Fibroblast of skin of left quadriceps (primary cell): ENCODE results near the gene ZCWPW1.

Experiments used
- DNase-seq, 2 experiments: peaks; one replicate each; pipeline ENCODE4 v3.0.0-alpha.2; 2013; ENCODE audit warnings: low read depth in 2 of 2

Gene ZCWPW1, protein sequence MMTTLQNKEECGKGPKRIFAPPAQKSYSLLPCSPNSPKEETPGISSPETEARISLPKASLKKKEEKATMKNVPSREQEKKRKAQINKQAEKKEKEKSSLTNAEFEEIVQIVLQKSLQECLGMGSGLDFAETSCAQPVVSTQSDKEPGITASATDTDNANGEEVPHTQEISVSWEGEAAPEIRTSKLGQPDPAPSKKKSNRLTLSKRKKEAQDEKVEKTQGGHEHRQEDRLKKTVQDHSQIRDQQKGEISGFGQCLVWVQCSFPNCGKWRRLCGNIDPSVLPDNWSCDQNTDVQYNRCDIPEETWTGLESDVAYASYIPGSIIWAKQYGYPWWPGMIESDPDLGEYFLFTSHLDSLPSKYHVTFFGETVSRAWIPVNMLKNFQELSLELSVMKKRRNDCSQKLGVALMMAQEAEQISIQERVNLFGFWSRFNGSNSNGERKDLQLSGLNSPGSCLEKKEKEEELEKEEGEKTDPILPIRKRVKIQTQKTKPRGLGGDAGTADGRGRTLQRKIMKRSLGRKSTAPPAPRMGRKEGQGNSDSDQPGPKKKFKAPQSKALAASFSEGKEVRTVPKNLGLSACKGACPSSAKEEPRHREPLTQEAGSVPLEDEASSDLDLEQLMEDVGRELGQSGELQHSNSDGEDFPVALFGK

DNA sequence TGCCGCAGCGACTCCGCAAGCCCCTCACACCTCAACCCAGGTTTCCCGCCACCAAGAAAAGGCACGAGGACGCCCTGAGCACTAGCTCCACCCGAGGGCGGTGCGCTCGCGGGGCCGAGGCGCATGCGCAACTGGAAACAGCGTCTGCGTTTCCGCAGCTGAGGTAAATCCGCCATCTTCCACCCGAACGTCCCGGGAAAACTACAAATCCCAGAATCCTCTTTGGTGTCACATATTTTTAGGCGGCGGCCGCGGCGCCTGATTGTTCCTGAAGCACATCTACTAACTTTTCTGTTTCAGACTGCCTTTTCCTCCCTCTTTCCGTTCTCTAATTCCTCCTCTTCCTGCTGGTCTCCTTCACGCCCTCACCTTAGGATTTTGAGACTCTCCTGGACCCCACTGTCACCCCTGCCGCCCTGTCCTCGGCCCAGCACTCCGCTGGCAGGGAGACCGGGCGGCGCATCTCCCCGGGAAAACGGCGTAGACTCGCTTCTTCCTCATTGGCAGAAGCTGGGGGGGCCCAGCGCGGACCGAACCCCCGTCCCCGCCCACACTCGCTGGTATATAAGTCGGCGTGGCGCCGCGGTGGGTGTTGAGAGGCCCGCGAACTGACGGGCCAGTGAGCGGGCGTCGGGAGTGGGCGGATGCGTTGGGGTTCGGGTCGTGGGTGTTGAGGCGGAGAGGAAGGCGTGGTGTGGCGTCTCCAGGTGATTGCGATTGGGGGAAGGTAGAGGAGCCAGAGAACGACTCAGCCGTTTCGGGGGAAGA is at the start of gene ZCWPW1:
Gene ZCWPW1 (minus strand): TSS at position 505 of the 768 bp plus-strand sequence. CDS start 8,054 bp downstream, outside the sequence.
- peak; percentile 95 for DNase-seq

DNA sequence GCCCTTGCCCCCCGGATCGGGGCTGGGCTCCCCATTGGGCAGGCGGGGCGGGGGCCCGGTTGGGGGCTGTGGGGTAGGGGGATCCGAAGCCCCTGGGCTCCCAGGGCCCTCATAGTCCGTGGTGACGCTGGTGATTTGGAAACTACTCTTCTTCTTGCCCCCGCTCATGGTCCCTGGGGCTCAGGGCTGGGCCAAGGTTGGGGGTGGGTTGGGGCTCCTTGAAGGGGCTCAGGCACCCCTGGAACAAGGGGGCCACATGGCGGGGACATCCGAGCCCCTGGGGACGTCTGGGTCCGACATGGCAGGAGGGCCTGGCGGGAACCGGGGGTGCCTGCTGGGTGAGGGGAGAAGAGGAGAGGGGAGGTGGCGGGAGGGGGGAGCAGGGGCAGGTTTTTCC is 49.4 kb upstream of the ZCWPW1 start:
- no peak for DNase-seq

DNA sequence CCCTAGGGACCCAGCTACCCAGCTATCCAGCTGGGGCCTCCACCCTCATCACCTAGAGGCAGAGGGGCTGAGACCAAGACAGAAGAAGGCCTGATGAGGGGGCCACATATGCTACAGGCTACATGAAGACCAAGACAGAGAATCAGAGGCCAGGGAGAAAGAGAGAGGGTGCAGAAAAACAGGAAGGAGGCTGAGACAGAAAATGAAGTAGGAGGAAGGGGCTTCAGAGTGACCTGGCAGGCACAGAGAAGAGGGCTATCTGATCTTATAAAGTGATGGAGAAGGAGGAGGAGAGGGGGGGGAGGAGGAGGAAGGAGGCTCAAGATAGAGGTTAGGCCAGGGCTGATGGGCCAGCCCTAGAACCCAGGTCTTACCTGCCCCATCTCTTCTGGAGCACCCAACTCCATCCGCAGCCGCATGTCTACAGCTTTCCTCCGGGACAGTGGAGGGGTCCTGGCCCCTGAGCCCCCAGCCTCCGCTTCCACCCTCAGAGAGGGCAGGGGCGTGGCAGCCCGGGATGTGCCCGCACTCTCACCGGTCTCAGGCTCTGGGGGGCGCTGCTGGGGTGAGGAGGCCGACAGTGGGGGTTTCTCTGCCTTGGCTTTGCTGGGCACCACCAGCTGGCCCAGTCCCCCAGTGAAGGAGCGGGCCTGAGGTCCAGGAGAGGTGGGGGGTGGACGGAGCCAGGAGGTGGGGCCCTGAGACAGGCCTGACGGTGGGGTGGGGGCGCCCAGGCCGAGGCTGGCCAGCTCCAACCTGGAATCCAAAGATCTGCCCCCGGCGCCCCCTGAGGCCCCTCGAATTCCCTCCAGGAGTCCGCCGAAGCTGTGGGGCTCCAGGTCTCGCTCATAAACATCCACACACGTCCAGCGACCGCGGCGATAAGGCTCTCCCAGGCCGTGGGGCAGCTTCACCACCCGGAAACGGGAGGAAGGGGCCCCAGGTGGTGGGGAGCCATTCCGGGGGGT is 48.7 kb upstream of the ZCWPW1 start:
- no peak for DNase-seq

DNA sequence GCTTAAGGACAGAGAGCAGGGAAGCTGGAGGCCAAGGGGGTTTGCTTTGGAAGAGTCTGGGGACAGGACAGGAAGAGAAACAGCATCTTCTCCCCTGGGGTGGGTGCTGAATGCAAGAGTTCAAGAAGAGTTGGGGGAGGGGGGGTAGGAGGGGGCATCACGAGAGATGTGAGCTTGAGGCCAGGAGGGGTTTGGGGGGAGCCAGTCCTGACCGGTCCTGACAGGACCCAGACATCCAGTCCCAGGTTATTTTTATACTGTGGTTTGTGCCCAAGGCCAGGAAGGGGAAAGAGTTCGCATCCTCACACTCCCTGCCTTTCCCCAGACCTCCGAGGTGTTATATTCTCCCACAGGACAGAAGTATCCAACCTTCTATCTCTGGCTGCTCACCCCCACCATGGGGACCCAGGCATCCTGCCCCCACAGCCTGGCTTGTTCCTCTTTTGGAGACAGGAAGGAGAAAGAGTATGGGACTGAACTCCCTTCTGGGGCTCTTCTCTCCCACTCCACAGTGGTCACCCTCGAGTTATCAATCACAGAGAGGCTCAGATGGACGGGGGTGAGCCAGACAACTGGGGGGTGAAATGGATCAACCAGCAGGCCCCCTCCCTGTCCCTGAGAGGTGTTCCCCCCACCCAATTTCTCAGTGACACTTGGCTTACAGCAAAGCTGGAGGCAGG is 47.7 kb upstream of the ZCWPW1 start:
- no peak for DNase-seq

DNA sequence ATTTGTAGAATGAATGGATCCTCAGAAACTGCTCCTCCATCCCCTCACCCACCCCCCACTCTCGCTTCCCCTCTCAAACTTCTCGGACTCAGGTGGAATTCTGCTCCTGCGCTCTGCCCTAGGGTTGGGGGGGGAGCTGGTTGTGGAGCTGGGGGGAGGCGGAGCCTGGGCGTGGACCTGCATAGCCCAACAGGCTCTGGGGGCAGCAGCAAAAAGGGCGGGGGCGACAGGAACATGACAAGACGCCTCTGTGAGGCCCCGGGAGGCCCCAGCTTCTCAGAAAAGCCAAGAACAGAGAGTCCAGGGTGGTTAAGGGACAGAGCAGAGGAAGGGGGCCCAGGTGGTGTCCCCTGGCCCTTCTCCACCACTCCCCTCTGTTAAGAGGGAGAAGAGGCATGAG is 47.0 kb upstream of the ZCWPW1 start:
- DNase-seq = no peak

DNA sequence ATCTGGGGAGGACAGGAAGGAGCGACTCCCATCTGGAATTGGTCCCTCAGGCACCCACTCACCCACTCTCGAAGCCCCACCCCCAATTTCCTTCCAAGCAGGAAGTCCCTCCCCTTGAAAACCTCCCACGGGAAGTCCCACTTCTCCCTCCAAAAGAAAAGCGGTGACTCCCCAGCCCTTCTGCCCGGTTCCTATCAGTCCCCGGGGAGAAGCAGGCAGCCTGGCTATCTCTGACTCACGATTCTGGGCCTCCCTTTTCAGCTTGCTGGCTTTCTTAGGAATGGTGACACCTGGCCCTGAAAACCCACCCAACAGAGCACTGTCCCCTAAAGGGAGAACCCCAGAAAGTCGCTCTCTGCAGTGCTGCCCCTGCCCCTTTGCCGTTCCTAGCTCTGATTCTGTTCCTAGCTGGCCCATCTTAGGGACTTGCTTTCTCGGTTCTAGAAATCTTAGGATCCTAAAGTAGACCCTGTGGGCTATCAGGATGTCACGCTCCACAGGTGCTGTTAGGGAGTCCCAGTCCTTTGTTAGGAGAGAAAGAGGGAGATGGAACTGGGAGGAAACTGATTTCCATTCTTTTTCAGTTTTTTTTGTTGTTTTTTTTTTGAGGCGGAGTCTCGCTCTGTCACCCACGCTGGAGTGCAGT is 44.5 kb upstream of the ZCWPW1 start:
- no peak for DNase-seq

DNA sequence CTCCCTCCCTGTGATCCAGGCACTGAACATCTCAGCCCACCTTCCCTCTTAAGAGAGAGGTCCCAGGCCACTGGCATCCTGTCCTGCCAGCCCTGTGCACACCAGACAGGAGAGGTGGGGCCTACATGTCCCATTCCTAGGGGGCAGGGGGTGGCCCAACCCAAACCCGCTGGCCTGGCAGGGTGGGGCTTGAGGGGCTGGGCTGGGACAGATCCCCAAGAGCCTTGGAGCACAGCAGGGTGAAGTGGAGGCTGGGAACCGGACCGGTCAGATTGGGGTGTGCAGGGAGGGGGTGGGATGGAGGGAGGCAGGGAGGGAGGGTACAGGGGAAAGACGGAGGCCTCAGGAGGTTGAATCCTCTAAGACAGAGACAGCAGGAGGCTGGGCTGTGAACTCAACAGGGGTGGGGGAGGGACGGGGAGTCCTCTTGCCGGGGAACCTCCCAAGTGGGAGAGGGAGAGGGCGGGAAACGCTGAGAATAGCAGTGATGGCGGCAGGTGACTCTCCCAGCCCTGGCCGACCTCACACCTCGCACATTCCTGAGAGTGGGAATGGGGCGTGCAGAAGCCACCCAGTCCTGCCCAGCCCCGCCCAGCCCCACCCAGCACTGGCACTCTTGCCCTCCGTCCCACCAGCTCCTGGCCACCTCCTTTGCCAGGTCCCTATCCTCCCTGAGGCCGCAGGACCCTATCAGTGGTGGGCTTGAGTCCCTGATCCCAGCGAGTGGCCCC is 43.8 kb upstream of the ZCWPW1 start:
- DNase-seq = no peak

DNA sequence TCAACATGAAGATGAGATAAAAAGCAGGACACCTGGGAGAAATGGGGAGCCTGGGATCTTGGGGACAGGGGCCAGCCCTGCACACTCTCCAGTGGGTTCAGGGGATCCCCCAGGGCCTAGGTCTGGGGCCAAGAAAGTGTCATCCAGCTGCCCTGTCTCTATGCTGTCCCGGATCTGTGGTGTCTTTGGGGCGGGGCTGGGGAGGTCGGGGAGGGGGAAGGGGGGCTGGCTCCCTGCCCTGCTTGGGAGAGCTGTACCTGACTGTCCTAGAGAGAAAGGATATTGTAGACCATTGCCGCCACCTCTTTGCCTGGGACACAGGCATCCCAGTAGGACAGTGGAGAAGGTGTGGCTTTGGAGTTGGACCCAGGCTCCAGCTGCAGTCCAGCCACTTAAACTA is 42.5 kb upstream of the ZCWPW1 start:
- DNase-seq = no peak

DNA sequence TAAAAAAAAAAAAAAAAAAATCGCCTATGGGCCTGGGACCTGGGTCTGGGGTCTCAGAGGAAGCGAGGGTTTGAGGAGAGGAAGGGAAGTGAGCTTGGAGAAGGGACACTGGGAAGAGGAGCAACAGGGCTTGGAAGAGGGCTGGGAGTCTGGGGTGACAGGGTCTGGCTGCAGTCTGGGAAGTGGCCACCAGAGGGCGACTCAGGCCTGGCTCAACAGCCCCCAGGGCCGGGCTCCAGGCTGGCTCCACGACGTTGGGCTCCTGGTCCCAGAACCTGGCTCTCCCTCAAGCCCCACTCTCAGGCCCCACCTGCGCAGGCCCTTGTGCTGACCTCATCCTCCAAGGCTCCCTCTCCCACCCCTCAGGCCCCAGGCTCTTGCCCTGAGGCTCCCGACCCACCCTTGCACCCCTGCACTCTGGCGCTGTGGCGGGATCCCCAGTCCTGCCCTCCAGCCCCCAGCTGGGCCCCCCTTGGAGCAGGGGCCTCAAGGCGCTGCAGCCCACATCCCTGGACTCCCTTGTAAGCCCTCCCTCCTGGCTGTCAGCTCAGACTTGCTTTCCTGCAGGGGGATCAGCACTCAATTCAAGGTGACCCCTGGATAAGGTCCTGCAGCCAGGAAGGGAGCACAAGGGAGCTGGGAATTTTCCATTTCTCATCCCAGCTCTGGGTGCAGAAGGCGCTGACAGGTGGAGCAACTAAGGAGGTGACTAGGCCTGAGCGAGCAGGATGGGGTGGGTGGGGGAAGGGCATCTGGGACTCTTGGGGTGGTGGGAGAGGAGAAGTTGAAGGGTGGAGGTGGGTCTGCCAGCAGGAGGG is 40.9 kb upstream of the ZCWPW1 start:
- DNase-seq = no peak

DNA sequence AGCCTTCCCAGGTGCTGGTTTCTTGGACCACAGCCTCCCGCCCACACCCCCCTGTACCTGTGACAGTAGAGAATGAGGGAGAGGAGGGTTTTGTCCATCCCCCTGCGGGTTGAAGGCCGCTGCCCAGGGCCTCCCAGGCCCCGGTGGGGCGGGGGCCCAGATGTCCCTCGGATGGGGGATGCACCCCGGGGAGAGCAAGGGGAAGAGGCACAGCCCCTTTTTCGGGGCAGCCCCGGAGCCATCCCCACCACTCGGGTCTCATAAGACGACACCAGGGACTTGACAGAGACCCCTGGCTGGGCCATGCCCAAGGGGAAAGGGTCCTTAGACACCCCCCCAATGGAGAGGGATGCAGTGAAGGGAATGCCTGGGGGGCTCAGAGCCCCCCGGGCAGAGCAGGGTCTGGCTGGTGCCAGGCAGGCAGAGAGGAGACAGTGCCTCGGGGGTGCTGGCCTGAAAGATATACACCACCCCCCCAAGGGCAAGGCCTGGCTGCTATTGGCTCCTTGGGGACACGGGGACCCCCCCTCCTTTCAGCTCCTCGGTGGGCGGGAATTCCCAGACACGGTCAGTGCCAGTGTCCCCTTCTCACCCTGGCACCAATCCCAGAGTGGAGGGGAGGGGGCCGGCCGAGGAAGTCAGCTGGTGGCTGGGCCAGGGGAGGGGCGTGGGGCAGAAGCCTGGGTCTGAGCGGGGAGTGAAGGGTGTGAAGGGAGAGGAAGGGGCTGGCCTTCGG is 39.3 kb upstream of the ZCWPW1 start:
- no peak for DNase-seq

DNA sequence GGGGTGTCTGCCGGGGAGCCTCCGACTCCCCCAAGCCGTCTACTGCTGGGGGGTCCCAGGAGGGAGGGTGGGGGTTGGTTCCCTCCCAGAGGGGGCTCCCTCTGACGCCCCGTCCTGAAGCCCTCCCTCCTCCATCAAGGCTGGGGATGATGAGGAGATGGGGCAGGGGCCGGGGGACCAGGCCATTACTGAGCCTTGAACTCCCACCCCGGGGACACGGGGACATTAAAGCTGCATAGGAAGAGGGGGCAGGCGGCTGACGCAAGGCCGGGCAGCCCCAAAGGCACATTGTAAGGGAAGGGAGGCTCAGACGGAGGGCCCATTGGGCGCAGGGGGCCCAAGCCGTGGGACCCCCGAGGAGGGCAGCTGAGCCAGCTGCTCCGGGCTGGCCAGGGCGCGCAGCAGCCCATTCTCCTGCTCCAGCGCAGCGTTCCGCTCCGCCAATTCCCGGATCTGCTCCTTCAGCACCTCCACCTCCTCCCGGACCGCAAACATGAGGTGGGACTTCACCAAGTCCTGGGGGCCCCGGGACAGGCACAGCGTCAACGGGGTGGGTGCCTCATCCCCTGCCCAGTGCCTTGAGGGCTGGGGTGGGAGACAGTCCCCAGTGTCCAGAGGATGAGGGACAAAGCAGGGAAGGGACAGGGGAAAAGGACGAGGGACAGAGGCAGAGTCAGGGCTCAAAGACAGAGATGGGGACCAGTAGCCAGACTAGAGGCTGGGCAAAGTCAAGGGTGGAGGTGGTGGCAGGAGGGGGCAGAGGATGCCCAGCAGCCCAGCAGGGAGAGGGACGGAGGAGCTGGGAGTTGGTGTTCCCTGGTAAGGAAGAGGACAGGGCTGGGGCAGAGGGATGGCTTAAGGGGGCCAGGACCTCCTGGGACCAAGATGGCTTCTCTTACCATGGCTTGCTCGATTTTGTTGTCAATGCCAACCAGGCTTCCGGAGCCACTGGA is 38.4 kb upstream of the ZCWPW1 start:
- no peak for DNase-seq

DNA sequence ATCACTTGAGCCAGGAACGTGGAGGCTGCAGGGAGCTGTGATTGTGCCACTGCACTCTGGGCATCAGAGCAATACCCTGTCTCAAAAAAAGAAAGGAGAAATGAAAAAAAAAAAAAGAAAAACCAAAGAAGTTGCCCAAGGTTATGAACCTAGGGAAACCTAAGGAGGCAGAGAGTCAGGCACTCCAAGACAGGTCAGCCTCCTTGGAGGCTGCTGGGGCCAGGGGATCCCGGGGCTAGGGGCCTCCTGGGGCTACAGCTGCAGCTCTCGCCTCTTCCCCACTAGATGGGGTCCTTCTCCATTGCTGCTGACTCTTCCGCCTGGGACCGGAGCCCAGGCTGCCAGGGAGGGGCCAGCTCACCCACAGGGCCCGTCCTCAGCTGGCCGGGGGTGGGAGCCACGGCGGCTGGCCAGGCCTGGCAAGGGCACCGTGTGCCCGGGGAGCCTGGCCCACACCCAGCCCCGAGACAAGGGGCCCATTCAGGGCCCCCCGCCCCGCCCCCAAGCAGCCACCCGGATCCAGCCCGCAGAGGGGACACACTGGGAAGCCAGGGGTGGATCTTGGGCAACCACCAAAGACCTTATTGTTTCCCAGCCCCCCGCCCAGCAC is 37.3 kb upstream of the ZCWPW1 start:
- no peak for DNase-seq

DNA sequence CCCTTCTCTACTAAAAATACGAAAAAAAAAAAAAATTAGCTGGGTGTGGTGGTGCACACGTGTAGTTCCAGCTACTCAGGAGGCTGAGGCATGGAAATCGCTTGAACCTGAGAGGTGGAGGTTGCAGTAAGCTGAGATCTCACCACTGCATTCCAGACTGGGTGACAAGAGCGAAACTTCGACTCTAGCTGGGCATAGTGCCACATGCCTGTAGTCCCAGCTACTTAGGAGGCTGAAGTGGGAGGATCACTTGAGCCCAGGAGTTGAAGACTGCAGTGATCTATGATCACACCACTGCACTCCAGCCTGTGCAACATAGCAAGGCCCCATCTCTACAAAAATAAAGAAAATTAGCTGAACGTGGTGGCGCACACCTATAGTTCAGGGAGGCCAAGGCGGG is 36.8 kb upstream of the ZCWPW1 start:
- DNase-seq = no peak

DNA sequence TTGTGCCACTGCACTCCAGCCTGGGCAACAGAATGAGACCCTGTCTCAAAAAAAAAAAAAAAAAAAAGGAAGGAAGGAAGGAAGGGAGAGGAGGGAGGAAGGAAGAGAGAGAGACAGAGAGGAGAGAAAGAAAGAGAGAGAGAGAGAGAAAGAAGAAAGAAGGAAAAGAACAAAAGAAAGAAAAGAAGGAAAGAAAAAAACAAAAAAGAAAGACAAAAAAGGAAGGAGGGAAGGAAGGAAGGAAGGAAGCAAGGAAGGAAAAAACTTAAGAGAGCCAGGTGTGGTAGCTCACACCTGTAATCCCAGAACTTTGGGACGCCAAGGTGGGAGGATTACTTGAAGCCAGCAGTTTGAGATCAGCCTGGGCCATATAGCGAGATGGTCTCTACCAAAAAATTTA is 36.3 kb upstream of the ZCWPW1 start:
- no peak for DNase-seq

DNA sequence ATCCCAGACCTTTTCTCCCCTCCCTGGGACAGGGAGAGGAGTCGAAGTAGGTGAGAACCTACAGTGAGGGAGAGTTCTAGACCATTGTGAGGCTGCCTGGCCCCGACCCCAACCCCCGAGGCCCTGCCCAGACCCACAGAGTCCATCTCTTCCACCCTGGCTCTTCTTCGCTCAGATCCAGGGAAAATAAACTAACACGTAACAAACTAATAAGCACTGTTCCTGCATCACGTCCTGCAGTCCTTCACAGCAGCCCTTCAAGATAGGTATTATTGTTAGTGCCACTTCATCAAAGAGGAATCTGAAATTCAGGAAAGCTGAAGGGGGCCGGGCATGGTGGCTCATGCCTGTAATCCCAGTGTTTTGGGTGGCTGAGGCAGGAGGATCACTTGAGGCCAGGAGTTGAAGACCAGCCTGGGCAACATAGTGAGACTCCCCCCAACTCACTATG is 35.7 kb upstream of the ZCWPW1 start, which contains the start of gene SPACDR:
Gene SPACDR (minus strand): TSS at position 51 of the 451 bp plus-strand sequence. CDS start 235 bp downstream, outside the sequence.
- no peak for DNase-seq

DNA sequence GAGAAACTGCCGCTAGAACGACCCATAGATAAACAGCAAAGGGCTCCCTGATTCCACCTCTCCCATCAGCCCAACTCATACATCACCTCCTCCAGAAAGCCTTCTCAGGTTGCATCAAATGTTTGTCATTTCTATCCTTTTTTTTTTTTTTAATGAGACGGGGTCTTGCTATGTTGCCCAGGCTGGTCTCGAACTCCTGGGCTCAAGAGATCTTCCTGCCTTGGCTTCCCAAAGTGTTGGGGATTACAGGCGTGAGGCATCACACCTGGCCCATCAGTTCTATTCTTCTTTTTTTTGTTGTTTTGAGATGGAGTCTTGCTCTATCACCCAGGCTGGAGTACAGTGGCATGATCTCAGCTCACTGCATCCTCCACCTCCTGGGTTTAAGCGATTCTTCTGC is 28.5 kb upstream of the ZCWPW1 start:
- DNase-seq = no peak
